Fibroblast of the aortic adventitia (primary cell): ENCODE measurements around the gene NDRG4. TPM values are rescaled to one million over a fixed set of nuclear protein-coding genes. Genes with fewer than 3 reads are reported as not detected.
A peak's percentile ranks its signal among the peaks of the same experiment; 100 is the strongest.

Experiments used
- DNase-seq: peaks from one replicate; pipeline ENCODE4 v3.0.0-alpha.2; 2010; ENCODE audit warnings: low read depth
- H3K4me3 ChIP-seq: 2 replicates; pipeline ENCODE4 v1.5.1; 2011; ENCODE audit warnings: low read depth, mild to moderate bottlenecking, control low read depth, low read length, moderate library complexity
- CTCF ChIP-seq: IDR thresholded peaks from 2 replicates; pipeline ENCODE4 v1.5.1; 2011; ENCODE audit warnings: mild to moderate bottlenecking, low read length, control low read depth, inconsistent platforms; ENCODE audit not compliant: insufficient read depth
- total RNA-seq: library from RNA; depleted of rRNA; stranded (reverse); fragments of >200 nt; gene quantifications from 2 replicates; pipeline ENCODE4 v1.2.3, GENCODE V29; 2012; ENCODE audit warnings: low replicate concordance

Gene NDRG4
- 5.0 and 5.2 TPM in 2 replicates for total RNA-seq

GRCh38 chr16:58499615-58500351 lies at the start of gene NDRG4:
Gene NDRG4, plus strand, starts transcription at chr16:58500143. Its CDS starts 106 bp downstream, at chr16:58500249.
- H3K4me3 ChIP-seq = peak within 1 kb of the TSS; percentile 58
- peak; percentile 74 for DNase-seq
- no peak for TF ChIP-seq CTCF

GRCh38 chr16:58450590-58450989 lies 49.4 kb upstream of the NDRG4 start:
- no peak for TF ChIP-seq CTCF
- no peak overlapping the region for H3K4me3 ChIP-seq
- DNase-seq = no peak

GRCh38 chr16:58451265-58451689 lies 48.7 kb upstream of the NDRG4 start:
- no peak for TF ChIP-seq CTCF
- no peak for DNase-seq
- H3K4me3 ChIP-seq = no peak overlapping the region

GRCh38 chr16:58451945-58452401 lies 48.0 kb upstream of the NDRG4 start:
- TF ChIP-seq CTCF = no peak
- DNase-seq = peak; percentile 88

GRCh38 chr16:58452640-58453039 lies 47.3 kb upstream of the NDRG4 start:
- no peak overlapping the region for H3K4me3 ChIP-seq
- no peak for TF ChIP-seq CTCF
- no peak for DNase-seq

More at GRCh38 chr16:58451945-58452401, 48.0 kb upstream of the NDRG4 start:
- no peak overlapping the region for H3K4me3 ChIP-seq

- no peak for TF ChIP-seq CTCF
- no peak for DNase-seq
- H3K4me3 ChIP-seq = no peak overlapping the region
Measured at GRCh38 chr16:58454178-58454577, 45.8 kb upstream of the NDRG4 start.

GRCh38 chr16:58454856-58455255 lies 45.1 kb upstream of the NDRG4 start:
- H3K4me3 ChIP-seq = no peak overlapping the region
- DNase-seq = no peak
- TF ChIP-seq CTCF = no peak
